NK-92 treated with Interleukin-12 subunit alpha and Interleukin-12 subunit beta, amount 100 ng/mL, for 24 hours (cell line): ENCODE results near the gene NINJ2.

Source experiments
- DNase-seq: peaks from one replicate; lab custom pipeline; 2025; lab: John Stamatoyannopoulos, UW

The NINJ2 gene

GRCh38 chr12:569091-569676, 94.1 kb downstream of the NINJ2 start:
- no peak for DNase-seq

GRCh38 chr12:568486-568885, 94.8 kb downstream of the NINJ2 start:
- no peak for DNase-seq

GRCh38 chr12:565589-566105, 97.6 kb downstream of the NINJ2 start:
- DNase-seq: no peak

- no peak for DNase-seq
These were observed 98.1 kb downstream of the NINJ2 start for GRCh38 chr12:565161-565560.

- no peak for DNase-seq
These were observed 99.4 kb downstream of the NINJ2 start for GRCh38 chr12:563787-564298.

- DNase-seq: peak; percentile 27
These were observed 99.9 kb downstream of the NINJ2 start for GRCh38 chr12:563250-563781.

- DNase-seq: no peak
These were observed 100.6 kb downstream of the NINJ2 start for GRCh38 chr12:562634-563033.

- no peak for DNase-seq
These were observed 101.2 kb downstream of the NINJ2 start for GRCh38 chr12:561908-562593.

GRCh38 chr12:561391-561705, 101.9 kb downstream of the NINJ2 start:
- DNase-seq: no peak

- DNase-seq: no peak
These were observed 102.4 kb downstream of the NINJ2 start for GRCh38 chr12:560691-561390.

GRCh38 chr12:559906-560455, 103.3 kb downstream of the NINJ2 start:
- no peak for DNase-seq

GRCh38 chr12:559208-559905, 103.9 kb downstream of the NINJ2 start:
- DNase-seq: no peak

GRCh38 chr12:558580-558979, 104.7 kb downstream of the NINJ2 start:
- no peak for DNase-seq

GRCh38 chr12:556498-556897, 106.7 kb downstream of the NINJ2 start:
- no peak for DNase-seq

GRCh38 chr12:554001-554285, 109.3 kb downstream of the NINJ2 start:
- no peak for DNase-seq

GRCh38 chr12:553216-554000, 109.8 kb downstream of the NINJ2 start:
- peak; percentile 68 for DNase-seq

- DNase-seq: no peak
These were observed 110.8 kb downstream of the NINJ2 start for GRCh38 chr12:552466-552865.

GRCh38 chr12:550473-551260, 112.6 kb downstream of the NINJ2 start:
- DNase-seq: no peak

GRCh38 chr12:549476-550082, 113.7 kb downstream of the NINJ2 start:
- no peak for DNase-seq

GRCh38 chr12:547883-548470, 115.3 kb downstream of the NINJ2 start:
- DNase-seq: no peak
